Muscle layer of colon (tissue), 2 donors: Measurements from ENCODE around the gene FLT4.

Source experiments
- H3K27ac ChIP-seq: one replicate; pipeline ENCODE4 v1.7.0; 2013; ENCODE audit warnings: low read depth, mild to moderate bottlenecking, low read length, moderate library complexity
- H3K27me3 ChIP-seq, 2 donors: one replicate each; pipeline ENCODE4 v1.7.0; 2013; ENCODE audit warnings: low read length in 2 of 2, mild to moderate bottlenecking in 2 of 2; ENCODE audit not compliant: insufficient read depth in 2 of 2, control insufficient read depth in 1 of 2
- H3K36me3 ChIP-seq: one replicate; pipeline ENCODE4 v1.7.0; 2013; ENCODE audit warnings: mild to moderate bottlenecking, low read length; ENCODE audit not compliant: insufficient read depth
- H3K4me1 ChIP-seq: one replicate; pipeline ENCODE4 v1.7.0; 2013; ENCODE audit warnings: mild to moderate bottlenecking, low read length; ENCODE audit not compliant: insufficient read depth
- H3K4me3 ChIP-seq, 2 donors: one replicate each; pipeline ENCODE4 v1.7.0; 2013; ENCODE audit warnings: low read length in 2 of 2, low read depth in 1 of 2, mild to moderate bottlenecking in 1 of 2, moderate library complexity in 1 of 2
- H3K9ac ChIP-seq: one replicate; pipeline ENCODE4 v1.7.0; 2013; ENCODE audit warnings: low read length
- H3K9me3 ChIP-seq: one replicate; pipeline ENCODE4 v1.7.0; 2013; ENCODE audit warnings: mild to moderate bottlenecking, low read length
- donor health status: abdominal sarcoma.
- donor health status: Adenocarcinoma of cecum.

FLT4 gene

GRCh38 chr5:180621311-180621710, 28.1 kb downstream of the FLT4 start:
- H3K27me3 ChIP-seq = peaks cover 0 to 7% of the 10 kb centered on the region in 2 donors
- no peaks in the 10 kb centered on the region for H3K9me3 ChIP-seq
- H3K27ac ChIP-seq = no peak overlapping the region
- no peaks in the 10 kb centered on the region for H3K36me3 ChIP-seq
- H3K4me3 ChIP-seq = no peak overlapping the region
- no peaks in the 10 kb centered on the region for H3K4me1 ChIP-seq
- H3K9ac ChIP-seq = no peak overlapping the region

- Histone ChIP-seq H3K27ac (no peak overlapping the region), H3K36me3 (no peaks in the 10 kb centered on the region), H3K9me3 (no peaks in the 10 kb centered on the region), H3K4me3 (no peak overlapping the region), H3K4me1 (no peaks in the 10 kb centered on the region), H3K9ac (no peak overlapping the region), H3K27me3 (peaks cover 0 to 7% of the 10 kb centered on the region in 2 donors)
Observed at GRCh38 chr5:180620014-180620413, 29.4 kb downstream of the FLT4 start.

- no peak overlapping the region for H3K4me3 ChIP-seq
- peaks cover 0 to 7% of the 10 kb centered on the region in 2 donors for H3K27me3 ChIP-seq
- no peaks in the 10 kb centered on the region for H3K9me3 ChIP-seq
- no peak overlapping the region for H3K27ac ChIP-seq
- no peak overlapping the region for H3K9ac ChIP-seq
- no peaks in the 10 kb centered on the region for H3K4me1 ChIP-seq
- H3K36me3 ChIP-seq = no peaks in the 10 kb centered on the region
Observed at GRCh38 chr5:180619563-180619915, 29.9 kb downstream of the FLT4 start.

GRCh38 chr5:180618829-180619562, 30.4 kb downstream of the FLT4 start:
- Histone ChIP-seq H3K27ac (no peak overlapping the region), H3K4me3 (no peak overlapping the region), H3K9me3 (no peaks in the 10 kb centered on the region), H3K36me3 (no peaks in the 10 kb centered on the region), H3K27me3 (peaks cover 0 to 7% of the 10 kb centered on the region in 2 donors), H3K4me1 (no peaks in the 10 kb centered on the region), H3K9ac (no peak overlapping the region)

- no peak overlapping the region for H3K9ac ChIP-seq
- H3K27me3 ChIP-seq = peaks cover 0 to 7% of the 10 kb centered on the region in 2 donors
- H3K9me3 ChIP-seq = no peaks in the 10 kb centered on the region
- H3K36me3 ChIP-seq = no peaks in the 10 kb centered on the region
- no peak overlapping the region for H3K27ac ChIP-seq
- H3K4me3 ChIP-seq = no peak overlapping the region
- no peaks in the 10 kb centered on the region for H3K4me1 ChIP-seq
Observed at GRCh38 chr5:180618487-180618828, 30.9 kb downstream of the FLT4 start.

GRCh38 chr5:180613814-180614188, 35.6 kb downstream of the FLT4 start:
- no peaks in the 10 kb centered on the region for H3K9me3 ChIP-seq
- H3K9ac ChIP-seq = no peak overlapping the region
- H3K4me3 ChIP-seq = no peak overlapping the region
- no peak overlapping the region for H3K27ac ChIP-seq
- H3K36me3 ChIP-seq = no peaks in the 10 kb centered on the region
- H3K27me3 ChIP-seq = no peaks in the 10 kb centered on the region
- H3K4me1 ChIP-seq = no peaks in the 10 kb centered on the region

- Histone ChIP-seq H3K36me3 (no peaks in the 10 kb centered on the region), H3K27ac (no peak overlapping the region), H3K9ac (no peak overlapping the region), H3K4me3 (no peak overlapping the region), H3K4me1 (no peaks in the 10 kb centered on the region), H3K9me3 (no peaks in the 10 kb centered on the region), H3K27me3 (no peaks in the 10 kb centered on the region)
Observed at GRCh38 chr5:180613188-180613813, 36.1 kb downstream of the FLT4 start.

GRCh38 chr5:180612683-180613082, 36.7 kb downstream of the FLT4 start:
- Histone ChIP-seq H3K4me3 (no peak overlapping the region), H3K9me3 (no peaks in the 10 kb centered on the region), H3K27ac (no peak overlapping the region), H3K36me3 (no peaks in the 10 kb centered on the region), H3K27me3 (no peaks in the 10 kb centered on the region), H3K9ac (no peak overlapping the region), H3K4me1 (no peaks in the 10 kb centered on the region)

- Histone ChIP-seq H3K9ac (no peak overlapping the region), H3K4me1 (no peaks in the 10 kb centered on the region), H3K27me3 (no peaks in the 10 kb centered on the region), H3K9me3 (no peaks in the 10 kb centered on the region), H3K27ac (no peak overlapping the region), H3K36me3 (no peaks in the 10 kb centered on the region), H3K4me3 (no peak overlapping the region)
Observed at GRCh38 chr5:180611140-180611850, 38.1 kb downstream of the FLT4 start.

- Histone ChIP-seq H3K9me3 (no peaks in the 10 kb centered on the region), H3K9ac (no peak overlapping the region)
Observed at GRCh38 chr5:180609817-180610550, 39.4 kb downstream of the FLT4 start.

GRCh38 chr5:180609386-180609785, 40.0 kb downstream of the FLT4 start:
- no peak overlapping the region for H3K27ac ChIP-seq
- H3K27me3 ChIP-seq = no peaks in the 10 kb centered on the region
- H3K36me3 ChIP-seq = no peaks in the 10 kb centered on the region
- H3K4me3 ChIP-seq = no peak overlapping the region
- no peaks in the 10 kb centered on the region for H3K9me3 ChIP-seq
- H3K4me1 ChIP-seq = no peaks in the 10 kb centered on the region
- no peak overlapping the region for H3K9ac ChIP-seq

More at GRCh38 chr5:180609817-180610550, 39.4 kb downstream of the FLT4 start:
- H3K4me1 ChIP-seq = no peaks in the 10 kb centered on the region
- H3K27me3 ChIP-seq = no peaks in the 10 kb centered on the region
- H3K36me3 ChIP-seq = no peaks in the 10 kb centered on the region
- no peak overlapping the region for H3K27ac ChIP-seq
- no peak overlapping the region for H3K4me3 ChIP-seq
